ENCODE data around the gene FARSA.
"Not testable (repeated sequence)": the region's sequence is repeated elsewhere in the genome, so short reads cannot be mapped to it uniquely, and the experiment has no call there.

The FARSA gene

GRCh38 chr19:12933287-12934072, at the start of gene FARSA:
Gene FARSA (minus strand): TSS chr19:12933711. CDS start chr19:12933696, 15 bp downstream.
- DNase-seq (ENCODE audit: low read depth in 2 of 2) = peak; percentile 85 to 87

GRCh38 chr19:12983091-12983490, 49.6 kb upstream of the FARSA start:
- DNase-seq (ENCODE audit: low read depth in 2 of 2) = no peak

- DNase-seq (ENCODE audit: low read depth in 2 of 2) = no peak
These were observed 49.1 kb upstream of the FARSA start for GRCh38 chr19:12982648-12983047.

GRCh38 chr19:12979974-12980373, 46.5 kb upstream of the FARSA start:
- no peak for DNase-seq (ENCODE audit: low read depth in 2 of 2)

GRCh38 chr19:12976109-12976508, 42.6 kb upstream of the FARSA start:
- not testable (repeated sequence) for DNase-seq (ENCODE audit: low read depth in 2 of 2)

- DNase-seq (ENCODE audit: low read depth in 2 of 2) = no peak
These were observed 41.8 kb upstream of the FARSA start for GRCh38 chr19:12975221-12975741.

- no peak for DNase-seq (ENCODE audit: low read depth in 2 of 2)
These were observed 41.0 kb upstream of the FARSA start for GRCh38 chr19:12974301-12975220.

- no peak for DNase-seq (ENCODE audit: low read depth in 2 of 2)
These were observed 39.7 kb upstream of the FARSA start for GRCh38 chr19:12973236-12973635.

- DNase-seq (ENCODE audit: low read depth in 2 of 2) = no peak
These were observed 36.7 kb upstream of the FARSA start for GRCh38 chr19:12970070-12970820.

- no peak for DNase-seq (ENCODE audit: low read depth in 2 of 2)
These were observed 35.9 kb upstream of the FARSA start, which contains the start of gene DAND5 for GRCh38 chr19:12969292-12969988. Gene DAND5 (plus strand): TSS chr19:12969576. CDS start chr19:12969661, 85 bp downstream.

GRCh38 chr19:12967907-12968306, 34.4 kb upstream of the FARSA start:
- DNase-seq (ENCODE audit: low read depth in 2 of 2) = no peak

- no peak for DNase-seq (ENCODE audit: low read depth in 2 of 2)
These were observed 32.3 kb upstream of the FARSA start for GRCh38 chr19:12965812-12966135.

- DNase-seq (ENCODE audit: low read depth in 2 of 2) = peak; percentile 55 to 66
These were observed 31.7 kb upstream of the FARSA start for GRCh38 chr19:12965017-12965811.

GRCh38 chr19:12959481-12959880, 26.0 kb upstream of the FARSA start:
- DNase-seq (ENCODE audit: low read depth in 2 of 2) = no peak

GRCh38 chr19:12957389-12957952, 24.0 kb upstream of the FARSA start:
- DNase-seq (ENCODE audit: low read depth in 2 of 2) = not testable (repeated sequence)

GRCh38 chr19:12956446-12957388, 23.2 kb upstream of the FARSA start, which contains the start of gene GADD45GIP1:
Gene GADD45GIP1 (minus strand): TSS chr19:12957223. CDS start chr19:12957212, 11 bp downstream.
- DNase-seq (ENCODE audit: low read depth in 2 of 2) = peak; percentile 59 to 78

GRCh38 chr19:12955996-12956395, 22.5 kb upstream of the FARSA start:
- no peak for DNase-seq (ENCODE audit: low read depth in 2 of 2)

- not testable (repeated sequence) for DNase-seq (ENCODE audit: low read depth in 2 of 2)
These were observed 22.1 kb upstream of the FARSA start for GRCh38 chr19:12955575-12955974.

- no peak for DNase-seq (ENCODE audit: low read depth in 2 of 2)
These were observed 21.1 kb upstream of the FARSA start for GRCh38 chr19:12954612-12954962.

Data from stimulated activated CD8-positive, alpha-beta memory T cell treated with anti-CD3 and anti-CD28 coated beads, Interleukin-7, amount 100 ng/mL, for 4 hours (primary cell).